Stimulated activated CD8-positive, alpha-beta memory T cell treated with anti-CD3 and anti-CD28 coated beads, Interleukin-7, amount 100 ng/mL, for 4 hours (primary cell): Measurements from ENCODE around the gene CC2D1B.

Experiments
- DNase-seq, 2 donors: peaks; one replicate each; pipeline ENCODE4 v3.0.0-alpha.2; 2020; ENCODE audit warnings: low read depth in 2 of 2

CC2D1B gene

DNA sequence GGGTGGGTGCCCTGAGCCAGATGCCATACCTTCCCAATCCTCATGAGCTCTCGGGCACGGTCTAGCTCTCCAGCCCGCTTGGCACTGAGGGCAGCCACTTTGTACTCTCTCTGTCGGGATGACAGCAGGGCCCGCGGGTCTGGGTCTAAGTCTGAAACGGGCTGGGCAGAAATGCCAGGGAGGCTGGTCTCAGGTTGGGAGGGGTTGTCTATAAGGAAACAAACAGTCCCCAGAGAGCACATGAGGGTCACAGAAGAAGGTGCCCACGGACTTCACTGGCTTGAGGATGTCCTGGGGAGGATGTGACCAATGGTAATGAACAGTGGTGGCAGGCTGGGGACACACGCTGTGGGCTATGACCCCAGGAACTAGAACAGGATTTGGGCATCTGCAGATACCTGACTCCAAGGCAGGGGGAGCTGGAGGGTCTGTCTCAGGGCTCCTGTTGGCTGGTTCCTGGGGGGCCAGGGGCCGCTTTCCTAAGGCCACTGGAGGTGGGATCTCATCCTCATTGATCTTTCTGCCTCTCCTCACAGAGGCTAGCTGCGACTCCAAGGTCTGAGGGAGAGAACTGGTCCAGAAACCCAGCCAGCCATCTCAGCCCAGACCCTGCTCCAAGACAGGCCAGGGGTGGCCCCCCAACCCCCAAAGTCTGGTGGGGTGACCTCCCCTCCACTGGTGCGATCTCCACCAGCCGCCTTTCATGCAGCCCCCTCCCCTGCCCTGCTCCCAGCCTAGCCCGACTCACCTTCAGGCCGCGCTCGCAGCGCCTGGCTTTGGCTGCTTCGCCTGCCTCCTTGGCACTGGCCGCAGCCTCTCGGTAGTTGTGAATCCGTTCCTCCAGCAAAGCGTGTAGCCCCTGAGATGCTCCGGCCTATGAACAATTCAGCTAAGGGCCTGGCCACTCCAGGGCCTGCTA is 6.1 kb downstream of the CC2D1B start:
- DNase-seq: no peak

DNA sequence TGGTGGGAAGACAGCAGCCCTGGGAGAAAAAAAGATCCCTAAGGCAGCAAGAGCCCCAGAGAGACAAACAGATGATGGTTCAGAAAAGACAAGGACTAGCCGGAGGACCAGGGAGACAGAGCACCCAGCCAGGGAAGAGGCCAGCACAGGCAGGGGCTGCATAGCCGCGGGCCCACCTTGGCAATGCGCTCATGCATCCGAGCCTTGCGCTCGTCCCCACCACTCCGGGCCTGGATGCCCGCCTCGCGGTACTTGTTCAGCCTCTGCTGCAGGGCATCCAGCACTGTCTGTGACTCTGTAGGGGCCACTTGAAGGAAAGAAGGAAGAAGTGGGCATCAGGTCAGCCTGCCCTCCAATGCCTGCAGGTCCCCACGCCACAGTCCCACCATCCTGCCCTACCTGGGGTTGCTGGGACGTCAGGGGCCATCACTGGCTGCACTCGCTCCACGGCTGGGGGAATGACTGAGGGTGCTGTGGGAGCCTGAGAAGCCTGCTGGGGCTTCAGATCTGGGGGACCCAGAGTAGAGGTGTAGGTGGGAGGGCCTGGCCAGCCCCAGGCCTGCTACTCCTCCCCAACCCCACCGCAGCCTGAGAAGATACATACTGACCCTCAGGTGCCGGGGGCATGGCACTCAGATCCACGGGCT is 7.0 kb downstream of the CC2D1B start:
- DNase-seq: no peak

DNA sequence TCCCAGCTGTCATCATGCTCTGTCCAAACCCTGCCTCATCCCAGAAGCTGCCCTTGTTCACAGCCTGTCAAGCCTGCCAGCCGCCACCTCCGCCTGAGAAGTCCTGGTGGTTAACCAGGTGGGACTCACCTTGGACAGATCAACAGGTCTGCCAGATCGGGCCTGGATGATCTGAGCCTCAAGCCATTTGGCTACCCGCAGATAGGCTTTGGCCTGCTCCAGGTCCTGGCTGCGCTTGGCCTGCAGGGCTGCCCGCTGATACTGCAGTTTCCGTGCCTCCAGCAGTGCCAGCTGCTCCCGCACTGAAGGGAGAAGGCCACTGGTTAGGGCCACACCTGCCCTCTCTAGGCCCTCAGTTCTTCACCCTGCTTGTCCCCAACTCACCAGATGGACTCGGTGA is 8.6 kb downstream of the CC2D1B start:
- no peak for DNase-seq

DNA sequence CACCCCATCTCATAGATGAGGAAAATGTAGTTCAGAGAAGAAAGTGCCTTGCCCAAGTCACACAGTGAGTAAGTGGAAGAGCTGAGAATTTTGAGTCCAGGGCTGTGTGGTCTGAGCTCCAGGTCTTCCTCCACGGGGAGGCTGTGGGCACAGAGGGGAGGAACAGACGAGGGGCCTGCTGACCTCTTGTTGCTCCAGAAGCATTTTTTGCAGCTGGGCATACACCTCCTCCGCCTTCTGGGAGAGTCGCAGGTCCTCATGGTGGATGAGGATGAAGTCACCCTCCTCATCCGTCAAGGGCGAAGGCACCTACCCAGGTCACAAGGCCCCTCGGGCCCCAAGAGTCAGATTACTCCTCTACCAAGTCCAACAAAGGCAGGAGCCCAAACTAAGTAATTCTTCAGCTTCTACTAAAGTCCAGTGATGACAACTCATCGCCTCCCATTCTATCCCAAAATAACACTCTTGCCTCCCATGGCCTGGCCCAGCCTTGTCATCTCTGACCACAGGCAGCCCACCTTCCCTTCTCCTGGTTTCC is 9.1 kb downstream of the CC2D1B start:
- no peak for DNase-seq

DNA sequence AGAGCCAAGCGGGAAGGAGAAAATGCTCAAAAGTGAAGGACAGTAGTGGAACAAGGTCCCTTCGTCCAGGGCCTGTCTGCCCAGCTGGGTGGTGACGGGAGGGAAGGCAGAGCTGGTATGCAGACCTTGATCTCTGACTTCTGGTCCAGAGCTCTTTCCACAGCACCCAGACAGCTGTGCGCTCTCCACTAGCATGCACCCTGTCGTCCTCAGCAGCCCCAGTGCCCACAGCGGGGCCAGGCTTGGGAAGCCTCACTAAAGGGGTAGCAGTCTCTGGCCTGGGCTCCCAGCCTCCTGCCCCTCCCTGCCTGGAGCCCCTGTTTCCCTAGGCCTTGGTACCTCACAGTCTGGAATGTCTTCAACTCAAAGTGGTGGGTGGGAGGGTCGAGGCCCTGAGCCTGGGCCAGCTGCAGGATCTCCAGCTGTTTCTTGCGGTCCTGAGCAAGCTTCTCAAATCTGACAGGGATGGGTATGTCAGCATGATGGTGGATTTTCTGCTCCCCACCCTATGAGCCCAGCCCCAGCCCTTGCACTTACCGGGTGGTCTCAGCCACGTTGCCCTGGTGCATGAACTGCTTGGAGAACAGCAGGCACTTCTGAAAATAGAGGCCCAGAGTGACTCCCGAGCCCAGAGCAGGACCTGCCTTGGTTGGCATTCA is 10.0 kb downstream of the CC2D1B start:
- no peak for DNase-seq

DNA sequence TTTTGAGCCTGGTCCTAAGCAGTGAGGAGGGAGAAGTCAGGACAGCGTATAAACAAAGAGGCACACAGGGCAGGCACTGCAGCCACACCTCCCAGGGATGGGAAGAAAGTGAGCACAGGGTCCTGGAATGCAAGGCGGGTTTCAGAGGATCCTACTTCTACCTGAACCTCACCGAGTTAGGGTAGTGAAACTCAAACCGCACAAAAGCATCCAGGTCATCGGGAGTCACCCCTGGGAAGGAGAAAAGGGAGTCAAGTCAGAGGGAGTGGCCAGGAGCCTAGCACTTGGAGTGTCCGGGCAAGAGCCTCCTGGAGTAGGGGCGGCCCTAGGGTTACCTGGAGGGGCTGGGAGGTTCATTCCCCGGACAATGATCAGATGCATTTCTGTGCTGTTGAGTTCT is 10.6 kb downstream of the CC2D1B start:
- DNase-seq: no peak

DNA sequence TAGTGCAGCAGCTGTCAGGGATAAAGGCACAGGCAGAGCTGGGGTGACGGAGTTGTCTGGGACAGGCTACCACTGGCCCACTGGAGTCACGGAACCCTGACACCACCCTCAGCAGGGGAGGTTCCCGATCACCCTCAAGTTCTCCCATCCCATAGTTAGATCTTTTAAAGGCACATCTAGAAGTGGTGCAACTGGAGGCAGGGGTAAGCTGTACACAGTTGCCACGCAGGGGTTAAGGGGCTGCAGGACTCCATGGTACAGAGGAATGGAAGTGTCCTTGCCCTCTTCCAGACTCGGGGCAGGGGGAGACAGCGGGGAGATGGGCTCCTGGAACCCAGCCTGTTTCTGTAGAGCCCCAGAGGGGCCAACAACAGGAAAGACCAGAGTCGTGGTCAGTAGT is 13.3 kb downstream of the CC2D1B start:
- DNase-seq: no peak

DNA sequence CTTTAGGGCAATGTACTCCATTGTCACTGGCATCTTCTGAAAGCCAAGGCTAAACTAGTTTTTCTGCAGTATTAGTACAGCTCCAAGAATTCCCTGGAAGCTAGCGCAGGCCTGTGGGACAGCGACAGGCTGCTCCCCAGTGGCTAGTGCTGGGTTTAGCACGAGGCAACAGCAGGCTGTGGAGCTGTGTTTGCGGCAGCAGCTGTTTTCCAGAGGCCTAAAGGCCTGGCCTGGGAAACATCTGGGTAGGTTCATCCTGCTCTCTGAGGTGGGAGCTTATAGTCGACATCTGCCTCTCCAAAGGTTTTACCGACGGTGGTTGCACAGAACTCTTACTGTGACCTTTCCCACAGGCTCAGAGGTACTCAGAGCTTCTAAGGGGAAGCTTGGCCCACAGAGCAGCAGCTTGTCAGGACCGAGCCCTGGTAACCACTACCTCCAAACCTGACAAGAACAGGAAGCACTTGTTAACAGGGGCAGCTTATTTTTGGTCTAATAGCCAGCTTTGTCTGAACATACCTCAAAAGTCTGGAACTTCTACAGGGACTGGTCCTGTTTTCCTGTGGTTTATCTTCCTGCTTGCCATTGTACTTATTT is 17.2 kb downstream of the CC2D1B start:
- no peak for DNase-seq

DNA sequence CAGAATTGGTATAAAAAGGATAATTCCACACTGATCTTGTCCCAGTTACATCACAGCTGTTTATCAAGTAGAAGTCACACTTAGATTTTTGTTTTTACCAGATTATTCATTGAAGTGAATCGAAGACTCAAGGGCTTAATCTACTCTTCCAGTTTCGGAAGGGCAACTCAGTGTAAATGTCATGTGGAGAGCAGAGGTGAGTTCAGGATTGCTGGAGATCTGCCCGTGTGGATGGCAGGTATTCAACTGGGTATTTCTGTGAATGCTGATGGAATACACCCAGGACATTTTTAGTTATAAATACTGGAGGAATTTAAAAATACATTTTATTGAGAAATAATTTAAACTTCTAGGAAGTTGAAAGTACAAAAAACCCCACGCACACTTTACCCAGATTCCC is 19.4 kb downstream of the CC2D1B start:
- no peak for DNase-seq

DNA sequence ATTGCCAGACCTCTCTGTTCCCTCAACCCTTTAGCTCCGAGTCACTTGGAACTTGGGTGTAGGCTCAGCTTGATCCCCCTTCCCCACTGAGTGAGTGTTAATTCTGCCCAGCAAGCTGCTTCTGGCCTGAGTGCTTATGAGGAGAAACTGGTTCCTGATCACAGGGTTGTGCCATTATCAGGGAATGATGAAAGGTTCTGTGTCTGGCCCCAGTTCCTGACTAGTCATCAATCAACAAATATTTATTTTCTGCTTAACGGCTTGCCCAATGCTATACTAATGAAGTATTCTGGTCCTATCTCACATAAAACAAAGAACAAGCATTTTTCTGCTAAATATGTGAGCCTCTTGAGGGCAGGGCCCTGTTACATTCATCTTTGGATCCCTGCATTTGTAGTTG is 20.8 kb downstream of the CC2D1B start:
- DNase-seq: no peak

DNA sequence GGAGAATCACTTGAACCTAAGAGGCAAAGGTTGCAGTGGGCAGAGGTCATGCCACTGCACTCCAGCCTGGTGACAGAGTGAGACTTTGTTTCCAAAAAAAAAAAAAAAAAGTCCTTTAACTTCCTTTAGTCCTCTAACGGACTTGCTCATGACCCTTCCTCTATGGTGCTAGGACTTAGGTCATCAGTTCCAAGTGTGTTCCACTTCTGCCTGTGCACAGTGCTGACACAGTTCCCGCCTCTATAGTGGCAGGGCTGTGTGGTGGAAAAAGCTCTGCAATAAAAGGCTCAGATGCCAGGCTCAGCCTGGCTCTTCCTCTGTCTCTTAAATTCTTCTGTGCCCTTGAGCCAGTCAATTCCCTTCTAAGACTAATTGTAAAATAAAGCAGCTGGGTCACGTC is 22.0 kb downstream of the CC2D1B start:
- no peak for DNase-seq

DNA sequence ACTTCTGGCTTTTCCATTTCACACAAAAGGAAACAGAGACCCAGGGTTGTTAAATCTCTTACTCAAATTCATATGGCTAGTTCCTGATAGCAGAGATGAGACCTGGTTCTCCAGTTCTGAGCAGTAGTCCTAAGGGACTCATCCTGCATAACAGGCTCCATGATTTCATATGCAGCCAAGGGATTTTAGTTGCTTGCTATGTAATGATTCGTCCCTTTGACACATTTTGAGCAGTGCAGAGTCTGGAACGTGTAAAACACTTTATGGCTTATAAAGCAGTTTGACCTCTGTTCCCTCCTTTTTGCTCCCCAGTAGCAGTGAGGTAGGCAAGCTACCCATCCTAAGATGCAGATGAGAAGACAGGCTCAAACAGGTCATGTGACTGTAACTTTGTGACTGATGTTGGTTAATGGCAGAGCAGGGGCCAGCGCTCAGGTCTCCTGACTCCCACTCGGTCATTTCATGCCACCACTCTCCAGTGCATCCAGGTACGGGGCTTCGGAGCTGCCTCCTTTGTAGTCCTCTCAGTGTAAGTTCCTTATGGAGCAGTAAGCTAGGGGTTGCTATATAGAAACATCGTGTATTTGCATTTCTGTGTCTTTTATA is 24.2 kb downstream of the CC2D1B start:
- DNase-seq: no peak

DNA sequence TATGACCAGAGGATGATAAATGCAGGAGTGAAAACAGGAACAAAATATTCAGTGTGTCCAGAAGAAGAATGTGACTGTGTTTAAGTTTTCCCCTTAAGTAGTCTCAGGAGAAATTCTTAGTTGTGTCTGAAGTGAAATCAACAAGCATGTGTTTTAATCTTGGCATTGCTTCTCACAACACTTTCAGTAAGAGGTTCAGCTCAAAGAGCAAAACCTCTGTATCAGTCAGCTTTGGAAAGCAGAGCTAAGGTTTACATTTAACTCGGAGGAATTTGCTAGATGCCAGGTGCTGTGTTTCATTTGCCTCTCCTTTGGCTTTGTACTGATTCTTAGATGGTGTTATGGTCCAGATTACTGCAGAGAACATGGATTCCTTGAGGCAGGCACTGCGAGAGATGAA is 28.6 kb downstream of the CC2D1B start:
- DNase-seq: no peak

DNA sequence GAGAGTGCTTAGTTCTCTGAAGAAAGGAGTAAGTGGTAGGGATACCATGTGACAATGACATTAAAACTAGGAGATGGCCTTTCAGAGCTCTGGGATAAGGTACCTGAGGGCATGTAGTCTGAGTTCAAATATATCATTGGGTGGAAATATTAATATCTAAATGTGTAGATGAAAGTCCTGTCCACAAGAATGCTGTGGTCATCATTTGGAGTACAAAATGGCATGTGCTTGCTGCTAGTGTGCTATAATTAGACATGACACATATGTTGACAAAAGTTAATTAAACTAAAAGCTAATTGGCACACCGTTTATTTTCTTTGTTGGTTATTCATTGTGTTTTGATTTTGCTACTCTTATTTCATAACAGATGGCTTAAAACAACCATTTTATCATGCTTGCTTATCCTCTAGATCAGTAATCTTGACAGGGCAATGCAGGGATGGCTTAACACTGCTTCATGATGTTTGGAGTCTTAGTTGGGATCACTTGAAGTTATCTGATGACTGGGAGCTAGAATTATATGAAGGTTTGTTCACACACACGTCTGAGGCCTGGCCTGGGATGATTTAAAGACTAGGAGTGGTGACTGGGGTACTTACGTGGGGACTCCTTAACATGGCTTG is 31.0 kb downstream of the CC2D1B start:
- DNase-seq: no peak

DNA sequence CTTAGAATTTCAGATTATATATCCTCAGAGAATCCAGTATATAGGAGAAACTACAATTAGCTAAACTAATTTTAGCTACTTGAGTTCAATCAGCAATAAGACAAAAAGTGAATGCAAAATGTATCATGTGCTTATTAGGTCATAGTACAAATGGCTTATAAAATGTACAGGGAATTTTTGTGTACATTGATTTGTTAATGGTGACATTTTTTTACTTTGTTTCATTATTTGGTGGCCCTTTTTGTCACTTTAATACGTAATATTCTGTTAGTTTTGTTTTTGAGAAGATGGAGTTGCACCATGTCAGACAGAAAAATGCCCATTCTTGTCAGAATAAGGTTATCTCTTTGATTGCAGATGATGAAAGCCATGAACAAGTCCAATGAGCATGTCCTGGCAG is 33.6 kb downstream of the CC2D1B start:
- DNase-seq: no peak

DNA sequence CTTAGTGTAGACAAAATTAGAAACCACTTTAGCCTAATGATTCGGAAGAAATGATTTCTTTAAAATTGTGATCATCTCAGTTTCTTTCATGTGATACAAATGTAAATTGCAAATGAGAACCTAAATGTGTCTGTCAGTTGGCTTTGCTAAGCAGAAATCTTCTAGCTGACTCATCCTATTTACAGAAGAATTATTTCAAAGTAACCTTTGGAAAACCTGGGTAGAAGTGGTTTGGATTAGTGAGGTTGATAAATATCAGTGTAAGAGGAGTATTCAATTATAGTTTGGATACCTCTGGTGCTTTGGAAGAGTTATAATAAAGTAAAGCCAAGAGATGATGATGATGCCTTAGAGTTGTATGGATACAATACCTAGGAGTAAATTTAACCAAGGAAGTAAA is 37.4 kb downstream of the CC2D1B start:
- DNase-seq: no peak

DNA sequence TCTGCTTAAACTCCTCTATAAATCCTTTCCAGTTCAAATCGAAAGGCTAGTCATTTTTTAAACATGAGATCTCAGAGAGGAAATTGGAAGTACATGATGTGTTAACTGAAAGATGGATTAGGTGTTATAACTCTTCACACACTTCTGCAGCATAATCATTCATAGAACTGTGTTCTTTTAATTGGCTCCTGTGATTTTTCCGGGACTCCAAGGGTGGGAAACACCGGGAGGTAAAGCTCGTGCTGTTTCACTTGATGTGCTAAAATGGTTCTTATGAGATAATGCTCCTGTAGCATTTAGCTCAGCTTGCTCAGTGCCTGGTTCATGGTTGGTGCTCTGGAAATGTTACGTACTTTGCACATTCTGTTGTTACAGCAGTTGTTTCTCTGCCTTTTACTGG is 40.2 kb downstream of the CC2D1B start:
- no peak for DNase-seq

DNA sequence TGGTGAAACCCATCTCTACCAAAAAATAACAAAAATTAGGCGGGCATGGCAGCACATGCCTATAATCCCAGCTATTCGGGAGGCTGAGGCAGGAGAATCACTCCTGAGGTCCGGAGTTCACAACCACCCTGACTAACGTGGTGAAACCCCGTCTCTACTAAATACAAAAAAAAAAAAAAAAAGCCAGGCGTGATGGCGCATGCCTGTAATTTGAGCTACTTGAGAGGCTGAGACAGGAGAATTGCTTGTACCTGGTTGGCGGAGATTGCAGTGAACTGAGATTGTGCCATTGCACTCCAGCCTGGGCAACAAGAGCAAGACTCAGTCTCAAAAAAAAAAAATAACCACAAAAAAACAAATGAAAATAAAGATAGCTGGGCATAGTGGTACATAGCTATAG is 42.3 kb downstream of the CC2D1B start:
- DNase-seq: no peak

DNA sequence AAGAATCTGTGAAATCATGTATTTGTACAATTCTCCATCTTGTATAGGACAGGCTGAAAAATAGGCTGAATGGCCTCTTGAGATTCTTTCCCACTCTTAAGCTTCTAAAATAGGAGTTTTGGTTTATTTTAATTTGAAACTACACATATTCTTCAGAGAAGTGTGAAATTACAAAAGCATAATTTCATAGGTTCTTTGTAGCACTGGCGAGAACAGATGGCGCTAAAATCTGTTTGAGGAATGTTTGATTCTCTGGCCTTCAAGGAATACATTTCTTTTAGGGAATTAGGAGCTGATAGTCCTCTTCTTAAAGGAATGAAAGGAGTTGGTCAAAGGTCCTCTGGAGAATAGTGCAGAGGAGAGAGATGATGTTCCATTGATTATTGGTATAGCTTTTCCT is 44.9 kb downstream of the CC2D1B start:
- DNase-seq: no peak

DNA sequence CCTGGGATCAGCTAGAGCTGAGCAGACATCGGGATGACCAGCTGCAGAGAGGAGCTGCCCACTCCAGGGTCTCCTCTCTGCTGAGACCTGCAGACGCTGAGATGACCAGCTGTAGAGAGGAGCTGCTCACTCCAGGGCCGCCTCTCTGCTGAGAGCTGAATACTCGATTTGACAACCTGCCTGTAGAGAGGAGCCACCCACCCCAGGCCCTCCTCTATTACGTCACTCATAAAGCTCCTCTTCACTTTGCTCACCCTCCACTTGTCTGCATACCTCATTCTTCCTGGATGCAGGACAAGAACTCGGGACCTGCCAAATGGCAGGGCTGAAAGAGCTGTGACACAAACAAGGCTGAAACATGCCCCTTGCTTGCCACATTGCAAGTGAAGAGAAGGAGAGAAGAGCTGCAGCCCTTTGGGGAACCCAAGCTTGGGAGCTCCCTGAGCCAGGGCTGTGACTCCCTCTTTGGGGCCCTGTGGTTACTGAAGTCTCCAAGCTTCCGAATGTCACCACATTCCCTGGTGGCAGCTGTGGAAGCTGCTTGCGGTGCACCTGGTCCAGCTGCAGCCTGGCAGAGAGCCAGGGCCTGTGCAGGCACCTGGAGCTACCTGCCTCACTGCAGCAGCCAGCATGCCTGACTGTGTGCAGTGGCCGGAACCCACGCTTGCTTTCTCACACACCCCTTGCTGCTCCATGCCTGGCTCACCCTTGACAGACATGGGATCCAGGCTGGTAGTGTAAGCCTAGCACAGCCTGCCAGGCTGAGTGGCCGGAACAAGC is 59.6 kb downstream of the CC2D1B start:
- DNase-seq: no peak
